Measurements from ENCODE around the gene ZFY.
"Not testable (repeated sequence)": the region's sequence is repeated elsewhere in the genome, so short reads cannot be mapped to it uniquely, and the experiment has no call there.

Gene ZFY

DNA sequence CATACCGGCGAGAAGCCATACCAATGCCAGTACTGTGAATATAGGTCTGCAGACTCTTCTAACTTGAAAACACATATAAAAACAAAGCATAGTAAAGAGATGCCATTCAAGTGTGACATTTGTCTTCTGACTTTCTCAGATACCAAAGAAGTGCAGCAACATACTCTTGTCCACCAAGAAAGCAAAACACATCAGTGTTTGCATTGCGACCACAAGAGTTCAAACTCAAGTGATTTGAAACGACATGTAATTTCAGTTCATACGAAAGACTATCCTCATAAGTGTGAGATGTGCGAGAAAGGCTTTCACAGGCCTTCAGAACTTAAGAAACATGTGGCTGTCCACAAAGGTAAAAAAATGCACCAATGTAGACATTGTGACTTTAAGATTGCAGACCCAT, 44.1 kb downstream of the ZFY start:
- DNase-seq: no peak

DNA sequence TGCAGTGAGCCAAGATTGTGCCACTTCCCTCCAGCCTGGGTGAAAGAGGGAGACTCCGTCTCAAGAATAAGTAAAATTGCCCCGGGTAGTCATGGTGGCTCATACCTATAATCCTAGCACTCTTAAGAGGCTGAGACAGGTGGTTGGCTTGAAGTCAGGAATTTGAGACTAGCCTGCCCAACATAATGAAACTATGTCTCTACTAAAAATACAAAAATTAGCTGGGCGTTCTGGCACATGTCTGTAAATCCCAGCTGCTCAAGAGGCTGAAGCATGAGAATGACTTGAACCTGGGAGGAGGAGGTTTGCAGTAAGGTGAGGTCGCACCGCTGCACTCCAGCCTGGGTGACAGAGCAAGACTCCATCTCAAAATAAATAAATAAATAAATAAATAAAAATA, 49.3 kb downstream of the ZFY start:
- no peak for DNase-seq

DNA sequence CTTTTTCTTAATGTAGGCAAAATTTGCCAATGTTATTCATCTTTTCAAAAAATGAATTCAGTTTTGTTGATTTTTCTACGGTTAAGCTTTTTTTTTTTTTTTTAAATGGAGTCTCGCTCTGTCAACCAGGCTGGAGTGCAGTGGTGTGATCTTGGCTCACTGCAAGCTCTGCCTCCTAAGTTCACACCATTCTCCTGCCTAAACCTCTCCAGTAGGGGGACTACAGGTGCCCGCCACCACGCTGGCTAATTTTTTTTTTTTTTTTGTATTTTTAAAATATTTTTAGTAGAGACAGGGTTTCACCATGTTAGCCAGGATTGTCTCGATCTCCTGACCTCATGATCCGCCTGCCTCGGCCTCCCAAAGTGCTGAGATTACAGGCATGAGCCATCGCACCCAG, 52.0 kb downstream of the ZFY start:
- DNase-seq: not testable (repeated sequence)

DNA sequence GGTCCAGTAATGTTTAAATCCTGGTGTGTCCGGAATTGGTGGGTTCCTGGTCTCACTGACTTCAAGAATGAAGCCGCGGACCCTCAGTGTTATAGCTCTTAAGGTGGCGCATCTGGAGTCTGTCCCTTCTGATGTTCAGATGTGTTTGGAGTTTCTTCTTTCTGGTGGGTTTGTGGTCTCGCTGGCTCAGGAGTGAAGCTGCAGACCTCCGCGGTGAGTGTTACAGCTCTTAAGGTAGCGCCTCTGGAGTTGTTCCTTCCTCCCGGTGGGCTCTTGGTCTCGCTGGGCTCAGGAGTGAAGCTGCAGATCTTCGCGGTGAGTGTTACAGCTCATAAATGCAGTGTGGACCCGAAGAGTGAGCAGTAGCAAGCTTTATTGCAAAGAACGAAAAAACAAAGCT, 62.2 kb downstream of the ZFY start:
- DNase-seq: not testable (repeated sequence)

DNA sequence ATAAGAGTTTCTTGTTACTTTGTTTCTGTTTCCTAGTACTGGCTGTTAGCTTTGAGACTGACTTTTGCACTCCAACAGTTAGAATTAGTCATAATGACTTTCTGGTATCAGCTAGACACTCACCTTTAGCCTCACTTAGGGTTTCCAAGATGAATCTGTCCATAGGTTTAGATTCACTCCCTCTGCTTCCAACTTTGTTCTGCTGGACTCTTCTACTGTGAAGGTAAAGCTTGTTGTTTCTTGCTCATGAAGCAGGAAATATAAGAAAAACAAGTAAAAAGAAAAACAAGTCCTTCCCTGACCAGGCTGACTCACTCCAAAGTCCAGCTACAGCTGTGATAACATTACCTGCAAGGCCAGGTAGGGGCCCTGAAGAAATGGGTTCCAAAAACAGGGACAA, 67.0 kb downstream of the ZFY start:
- no peak for DNase-seq

DNA sequence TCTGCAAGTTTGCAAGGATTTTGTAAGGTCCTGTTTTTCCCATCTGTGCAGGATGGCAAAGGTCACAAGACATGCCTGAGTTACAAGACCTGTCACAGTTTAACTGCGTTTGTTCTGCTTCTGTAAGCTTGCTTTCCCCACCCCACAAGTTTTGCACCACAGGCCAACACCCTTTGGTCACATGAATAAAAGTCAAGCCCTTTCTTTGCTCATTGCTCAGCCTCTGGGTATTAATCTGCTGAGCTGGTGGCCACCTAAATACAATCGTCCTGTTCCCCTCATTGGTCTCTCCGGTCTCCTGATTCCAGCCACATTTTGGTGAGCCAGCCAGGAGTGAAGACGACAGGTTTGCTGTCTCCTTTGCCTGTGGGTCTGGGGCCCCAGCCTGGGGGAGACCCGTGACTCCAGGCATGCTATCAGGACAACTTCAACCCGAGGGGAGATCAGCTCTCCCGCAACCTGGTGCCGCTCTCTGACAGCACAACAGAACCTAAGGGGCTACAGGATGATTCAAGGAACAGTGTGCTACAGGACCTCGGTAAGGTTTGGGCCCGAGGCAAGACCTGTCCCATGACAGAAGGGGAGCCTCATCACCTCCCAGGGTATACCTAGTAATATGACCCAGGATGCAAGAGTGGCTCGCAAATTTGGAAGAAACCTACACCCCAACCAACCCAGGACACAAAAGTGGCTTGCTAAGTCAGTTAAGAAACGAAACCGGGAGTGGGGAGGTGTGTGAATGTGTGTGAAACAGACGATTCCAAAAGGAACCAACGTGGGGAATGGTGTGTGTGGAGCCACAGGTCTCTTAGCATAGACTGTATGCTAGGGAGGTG, 67.7 kb downstream of the ZFY start:
- no peak for DNase-seq

DNA sequence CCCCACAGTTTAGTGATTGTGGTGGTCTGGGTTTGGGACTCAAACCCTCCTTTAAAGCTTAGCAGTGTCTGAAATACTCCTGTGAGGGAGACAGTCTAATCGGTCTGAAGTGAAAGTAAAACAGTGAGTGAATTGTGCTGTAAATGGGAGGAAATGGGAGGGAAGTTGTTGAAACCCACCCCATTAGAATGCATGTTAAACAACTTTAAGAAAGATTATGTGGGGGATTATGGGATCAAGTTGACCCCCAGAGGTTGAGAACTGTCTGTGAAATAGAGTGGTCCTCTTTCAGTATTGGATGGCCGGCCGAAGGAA, 68.3 kb downstream of the ZFY start:
- no peak for DNase-seq

DNA sequence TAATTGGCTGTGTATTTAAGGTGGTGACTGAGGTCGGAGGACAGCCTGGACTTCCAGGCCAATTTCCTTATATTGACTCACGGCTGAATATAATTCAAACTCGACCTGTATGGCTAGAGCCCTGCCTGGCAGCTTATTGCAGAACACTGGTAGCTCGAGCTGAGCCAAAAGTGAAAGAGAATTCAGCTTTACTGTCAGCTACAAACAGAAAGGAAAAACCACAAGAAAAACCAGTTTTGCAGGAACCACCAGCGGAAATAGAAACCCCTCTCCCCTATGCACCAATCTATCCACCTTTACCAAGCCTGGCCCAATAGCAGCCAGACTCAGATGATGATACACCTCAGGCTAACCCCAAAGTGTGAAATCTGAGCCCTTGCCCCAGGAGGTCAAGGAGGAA, 68.7 kb downstream of the ZFY start:
- no peak for DNase-seq

DNA sequence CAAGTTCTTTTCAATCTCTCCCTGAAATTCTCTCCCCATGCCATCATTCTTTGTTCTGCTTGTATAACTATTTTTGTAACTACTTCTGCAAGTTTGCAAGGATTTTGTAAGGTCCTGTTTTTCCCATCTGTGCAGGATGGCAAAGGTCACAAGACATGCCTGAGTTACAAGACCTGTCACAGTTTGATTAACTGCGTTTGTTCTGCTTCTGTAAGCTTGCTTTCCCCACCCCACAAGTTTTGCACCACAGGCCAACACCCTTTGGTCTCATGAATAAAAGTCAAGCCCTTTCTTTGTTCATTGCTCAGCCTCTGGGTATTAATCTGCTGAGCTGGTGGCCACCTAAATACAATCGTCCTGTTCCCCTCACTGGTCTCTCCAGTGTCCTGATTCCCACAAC, 70.8 kb downstream of the ZFY start:
- DNase-seq: not testable (repeated sequence)

DNA sequence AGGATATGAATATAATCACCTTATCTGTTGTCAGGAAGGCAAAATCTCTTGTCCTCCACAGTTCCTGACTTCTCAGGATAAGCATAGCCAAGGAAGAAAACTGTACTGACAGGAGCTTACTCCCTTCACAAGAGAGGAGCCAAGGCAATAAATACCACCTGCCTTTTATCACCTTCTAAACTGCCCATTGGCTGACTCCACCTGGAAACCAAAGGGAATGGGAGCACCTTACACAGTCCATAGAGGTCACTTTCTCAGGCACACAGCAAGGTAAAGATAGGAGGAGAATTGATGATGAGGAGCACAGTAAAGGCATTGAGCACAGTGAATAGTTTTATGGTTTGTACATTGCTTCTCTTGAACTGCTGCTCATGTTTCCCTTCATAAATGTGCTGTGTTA, 72.8 kb downstream of the ZFY start:
- DNase-seq: no peak

DNA sequence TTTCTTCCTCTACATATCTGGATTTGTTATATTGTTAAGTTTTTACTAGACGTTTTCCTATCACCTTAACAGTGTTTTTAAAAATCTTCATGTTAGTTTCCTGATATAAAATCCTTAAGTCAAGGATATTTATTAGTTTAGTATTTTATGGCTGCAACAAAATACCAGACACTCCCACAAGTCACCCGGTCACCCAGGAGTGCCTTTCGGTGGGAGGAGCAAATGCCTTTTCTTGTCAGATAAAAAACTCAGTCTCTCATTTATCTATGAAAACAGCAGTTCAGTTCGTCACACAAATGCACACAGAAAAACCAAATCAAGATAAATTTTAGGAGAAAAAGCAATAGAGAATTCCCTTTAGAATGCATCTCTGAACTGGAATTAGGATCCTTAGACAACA, 77.0 kb downstream of the ZFY start:
- no peak for DNase-seq

DNA sequence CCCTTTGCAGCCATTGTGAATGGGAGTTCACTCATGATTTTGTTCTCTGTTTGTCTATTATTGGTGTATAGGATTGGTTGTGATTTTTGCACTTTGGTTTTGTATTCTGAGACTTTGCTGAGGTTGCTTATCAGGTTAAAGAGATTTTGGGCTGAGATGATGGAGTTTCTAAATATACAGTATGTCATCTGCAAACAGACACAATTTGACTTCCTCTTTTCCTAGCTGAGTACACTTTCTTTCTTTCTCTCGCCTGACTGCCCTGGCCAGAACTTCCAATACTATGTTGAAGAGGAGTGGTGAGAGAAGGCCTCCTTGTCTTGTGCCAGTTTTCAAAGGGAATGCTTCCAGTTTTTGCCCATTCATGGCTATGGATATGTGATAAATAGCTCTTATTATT, 81.4 kb downstream of the ZFY start:
- no peak for DNase-seq

DNA sequence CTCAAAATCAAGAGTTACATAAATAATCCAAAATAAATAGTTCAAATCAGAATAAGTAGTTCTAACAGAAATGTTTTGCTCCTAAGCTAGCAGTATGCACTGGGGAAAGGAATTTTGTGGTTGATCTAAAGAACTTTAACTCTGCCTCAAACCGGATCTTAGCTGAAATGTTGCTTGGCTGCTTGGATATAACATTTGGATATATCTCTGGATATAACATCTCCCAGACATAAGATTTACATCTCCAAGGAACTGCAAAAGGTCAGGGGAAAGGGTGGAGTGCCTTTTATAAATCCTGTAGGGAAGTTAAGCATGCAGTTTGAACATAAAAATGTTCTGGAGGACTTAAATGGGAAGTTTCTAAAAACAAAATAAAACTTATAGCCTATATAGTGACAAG, 83.4 kb downstream of the ZFY start:
- no peak for DNase-seq

DNA sequence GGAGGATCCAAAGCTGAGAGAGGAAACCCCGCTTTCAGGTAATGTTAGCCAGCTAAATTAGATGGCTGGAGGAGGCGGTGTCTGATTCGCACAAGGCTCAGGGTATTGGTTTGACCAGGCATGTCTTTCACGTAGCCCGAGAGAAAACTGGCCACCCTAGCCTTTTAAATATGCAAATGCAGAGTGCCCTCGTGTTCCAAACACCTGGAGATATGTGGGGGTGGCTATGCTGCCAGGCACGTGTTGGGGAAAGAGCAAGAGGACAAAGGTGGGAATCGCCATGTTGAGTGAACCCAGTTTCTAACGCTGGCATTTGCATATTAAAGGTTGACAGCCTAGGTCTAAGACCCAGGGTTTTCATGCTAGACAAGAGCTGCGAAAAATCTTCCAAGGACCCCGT, 84.4 kb downstream of the ZFY start:
- DNase-seq: no peak

DNA sequence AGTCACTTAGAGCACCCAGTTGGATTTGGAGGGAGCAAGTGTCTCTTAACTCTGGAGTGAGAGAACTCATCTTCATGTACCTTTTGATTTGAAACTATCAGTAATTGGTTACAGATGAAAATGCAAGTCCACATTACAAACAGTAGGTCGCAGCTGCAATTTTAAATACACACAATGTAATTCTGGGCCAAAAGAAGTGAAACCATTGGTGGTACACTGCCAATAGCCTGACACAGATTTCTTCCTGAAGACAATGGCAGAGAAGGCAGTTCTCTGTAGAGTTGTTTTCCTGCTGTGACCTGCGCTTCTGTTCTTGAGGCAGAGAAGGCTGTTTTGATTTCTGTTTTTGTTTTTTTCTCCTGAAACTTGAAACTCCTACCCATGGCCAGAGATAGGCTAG, 86.0 kb downstream of the ZFY start:
- no peak for DNase-seq

DNA sequence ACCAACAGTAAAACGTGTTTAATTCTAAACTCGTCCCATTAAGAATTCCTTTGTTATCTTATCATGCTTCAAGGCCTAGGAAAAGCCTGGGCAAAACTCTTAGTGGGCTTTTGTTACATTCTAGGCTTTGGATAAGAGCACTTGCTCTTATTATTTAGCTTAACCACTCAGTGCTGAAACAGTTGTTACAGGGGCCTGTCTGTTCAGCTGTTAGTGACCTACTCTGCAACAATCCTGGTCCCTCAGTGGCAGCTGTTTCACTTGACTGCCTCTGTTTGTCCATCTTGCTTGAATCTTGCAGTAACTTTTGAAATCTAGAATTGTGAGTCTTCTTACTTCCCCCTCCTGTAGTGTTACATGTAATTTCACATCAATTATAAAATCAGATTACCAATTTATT, 88.4 kb downstream of the ZFY start:
- no peak for DNase-seq

DNA sequence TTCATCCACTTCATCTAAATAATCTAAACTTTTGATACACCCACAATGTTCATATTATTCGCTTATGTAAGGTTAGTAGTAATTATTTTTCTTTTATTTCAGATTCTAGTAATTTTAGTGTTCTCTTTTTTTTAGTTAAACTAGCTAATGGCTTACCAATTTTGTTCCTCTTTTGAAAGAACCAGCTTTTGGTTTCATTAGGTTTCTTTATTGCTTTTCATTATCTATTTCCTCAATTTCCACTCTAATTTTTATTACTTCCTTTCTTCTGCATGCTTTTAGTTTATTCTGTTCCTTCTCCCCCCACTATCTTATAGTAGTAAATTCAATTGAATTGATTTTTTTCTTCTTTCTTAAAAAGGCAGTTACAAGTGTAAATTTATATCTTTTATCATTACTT, 90.2 kb downstream of the ZFY start:
- no peak for DNase-seq

Measured in activated CD8-positive, alpha-beta memory T cell treated with anti-CD3 and anti-CD28 coated beads, Interleukin-2, amount 50 U/mL, for 4 hours (primary cell).